ENCODE measurements around the gene DMD. TPM values are rescaled to one million over a fixed set of nuclear protein-coding genes. Genes with fewer than 3 reads are reported as not detected.

DMD gene
- total RNA-seq, 4 donors from 2014 or later = 18.7 to 69.5 (median 38.5) TPM

GRCh38 chrX:31178064-31178768, 2033.1 kb downstream of the DMD start:
- no peak for TF ChIP-seq POLR2A (IDR thresholded peaks at IDR 0.05)
- no peak for TF ChIP-seq POLR2AphosphoS5 (IDR thresholded peaks at IDR 0.05)
- TF ChIP-seq CTCF (IDR thresholded peaks at IDR 0.05) = no peak
- TF ChIP-seq EP300 (IDR thresholded peaks at IDR 0.05) = no peak
- WGBS = 76% methylated on average over 6 of the region's 6 CpGs

GRCh38 chrX:31170792-31171191, 2040.6 kb downstream of the DMD start:
- DNase-seq (ENCODE audit: low spot score in 2 of 2) = no peak
- no peak overlapping the region for H3K27ac ChIP-seq
- WGBS = 76% methylated on average over 2 of the region's 2 CpGs
- no peaks in the 10 kb centered on the region for H3K9me3 ChIP-seq
- H3K36me3 ChIP-seq = no peaks in the 10 kb centered on the region
- H3K27me3 ChIP-seq = no peaks in the 10 kb centered on the region
- no peak overlapping the region for H3K4me3 ChIP-seq
- H3K4me1 ChIP-seq = no peaks in the 10 kb centered on the region
- TF ChIP-seq EP300 (IDR thresholded peaks at IDR 0.05) (no peak), POLR2AphosphoS5 (IDR thresholded peaks at IDR 0.05) (no peak), CTCF (IDR thresholded peaks at IDR 0.05) (no peak), POLR2A (IDR thresholded peaks at IDR 0.05) (no peak)

More at GRCh38 chrX:31178064-31178768, 2033.1 kb downstream of the DMD start:
- Histone ChIP-seq H3K4me3 (no peak overlapping the region), H3K9me3 (no peaks in the 10 kb centered on the region), H3K27me3 (no peaks in the 10 kb centered on the region), H3K4me1 (no peaks in the 10 kb centered on the region), H3K36me3 (peaks cover 2% of the 10 kb centered on the region), H3K27ac (no peak overlapping the region)
- DNase-seq (ENCODE audit: low spot score in 2 of 2) = no peak

DNA sequence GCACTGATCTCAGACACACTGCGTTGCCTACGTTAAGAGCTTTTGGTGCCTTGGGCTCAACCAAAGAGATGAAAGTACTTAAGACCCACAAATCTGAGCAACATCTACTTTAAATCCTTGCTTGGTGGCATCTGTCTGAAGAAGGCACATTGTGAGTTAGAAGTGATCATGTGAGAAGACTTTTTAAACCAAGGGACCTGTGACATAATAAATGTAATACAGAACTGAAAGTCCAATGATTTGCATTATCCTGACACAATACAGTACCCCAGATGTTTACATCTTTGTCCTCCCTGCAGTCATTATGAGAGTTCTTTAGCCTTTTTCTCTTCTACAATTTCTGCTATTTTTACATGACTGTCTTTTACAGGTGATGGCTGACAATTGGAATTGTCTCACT, 2042.8 kb downstream of the DMD start:
- Histone ChIP-seq H3K27ac (no peak overlapping the region), H3K4me3 (no peak overlapping the region), H3K4me1 (no peaks in the 10 kb centered on the region), H3K9me3 (no peaks in the 10 kb centered on the region), H3K27me3 (no peaks in the 10 kb centered on the region), H3K36me3 (no peaks in the 10 kb centered on the region)
- TF ChIP-seq POLR2A (IDR thresholded peaks at IDR 0.05) (no peak), EP300 (IDR thresholded peaks at IDR 0.05) (no peak), POLR2AphosphoS5 (IDR thresholded peaks at IDR 0.05) (no peak), CTCF (IDR thresholded peaks at IDR 0.05) (no peak)
- WGBS = 82% methylated on average over 2 of the region's 2 CpGs
- DNase-seq (ENCODE audit: low spot score in 2 of 2) = no peak

DNA sequence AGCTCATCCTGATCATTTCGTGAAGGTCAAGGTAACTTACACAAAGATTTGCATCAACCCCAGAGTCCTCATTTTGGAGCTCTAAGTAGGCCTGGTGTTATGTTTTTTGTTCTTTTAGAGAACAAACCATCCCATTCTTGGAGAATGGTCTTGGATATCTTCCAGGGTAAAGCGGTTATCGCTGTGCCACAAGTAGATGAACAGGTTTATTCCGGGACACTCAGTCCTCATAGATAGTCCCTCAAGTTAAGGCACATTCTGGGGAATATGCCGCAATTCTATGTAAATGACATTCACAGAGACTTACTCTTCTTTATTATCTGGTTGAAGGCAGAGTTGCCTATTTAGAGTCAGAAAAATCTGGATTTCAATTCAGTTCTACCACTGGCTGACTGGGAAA, 2044.5 kb downstream of the DMD start:
- no peak for DNase-seq (ENCODE audit: low spot score in 2 of 2)
- Histone ChIP-seq H3K4me1 (no peaks in the 10 kb centered on the region), H3K4me3 (no peak overlapping the region), H3K27ac (no peak overlapping the region), H3K27me3 (no peaks in the 10 kb centered on the region), H3K36me3 (no peaks in the 10 kb centered on the region), H3K9me3 (no peaks in the 10 kb centered on the region)
- WGBS = 83% methylated on average over 5 of the region's 5 CpGs
- TF ChIP-seq POLR2A (IDR thresholded peaks at IDR 0.05) (no peak), POLR2AphosphoS5 (IDR thresholded peaks at IDR 0.05) (no peak), EP300 (IDR thresholded peaks at IDR 0.05) (no peak), CTCF (IDR thresholded peaks at IDR 0.05) (no peak)

DNA sequence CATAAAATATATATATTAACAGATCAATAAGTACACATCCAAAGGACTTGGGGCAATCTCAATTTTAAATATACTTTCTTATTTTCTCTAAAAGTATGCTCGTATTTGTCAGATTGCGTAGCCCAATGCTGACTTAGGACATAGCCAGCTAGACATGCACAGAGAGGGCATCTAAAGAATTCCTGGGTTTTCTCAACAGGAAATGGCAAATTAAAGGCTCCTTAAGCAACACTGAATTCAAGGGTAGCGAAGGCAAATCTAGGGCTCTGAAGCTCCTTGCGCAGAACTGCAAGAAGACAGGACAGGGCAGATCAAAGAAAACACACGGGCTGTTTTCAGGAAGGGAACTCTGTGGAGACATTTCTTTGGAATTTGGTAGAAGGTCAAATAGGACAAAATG, 2044.9 kb downstream of the DMD start:
- 81% methylated on average over 5 of the region's 5 CpGs for WGBS
- TF ChIP-seq POLR2AphosphoS5 (IDR thresholded peaks at IDR 0.05) = no peak
- no peak for TF ChIP-seq EP300 (IDR thresholded peaks at IDR 0.05)
- TF ChIP-seq CTCF (IDR thresholded peaks at IDR 0.05) = no peak
- no peak for TF ChIP-seq POLR2A (IDR thresholded peaks at IDR 0.05)
- Histone ChIP-seq H3K27ac (peak overlapping the region; percentile 29), H3K27me3 (no peaks in the 10 kb centered on the region), H3K4me3 (no peak overlapping the region), H3K36me3 (no peaks in the 10 kb centered on the region), H3K4me1 (no peaks in the 10 kb centered on the region), H3K9me3 (no peaks in the 10 kb centered on the region)
- DNase-seq (ENCODE audit: low spot score in 2 of 2) = no peak
